Mammary epithelial cell (primary cell): ENCODE results near the gene ZNF761.
"Not testable (repeated sequence)": the region's sequence is repeated elsewhere in the genome, so short reads cannot be mapped to it uniquely, and the experiment has no call there.

Experiments used
- CTCF ChIP-seq, 2 donors: IDR thresholded peaks in 1 of 2; conservative IDR thresholded peaks in 1 of 2; 2 replicates each; pipeline ENCODE4 v1.5.1; 2011 to 2012; ENCODE audit warnings: inconsistent platforms in 2 of 2, low read length in 2 of 2, mild to moderate bottlenecking in 2 of 2, control low read depth in 1 of 2, low read depth in 1 of 2; ENCODE audit not compliant: insufficient read depth in 1 of 2; ENCODE audit errors: extremely low read depth in 1 of 2
- EZH2 ChIP-seq: IDR thresholded peaks from 2 replicates; pipeline ENCODE4 v1.6.1; 2012; ENCODE audit warnings: low read length, inconsistent platforms, borderline replicate concordance

- not testable (repeated sequence) for TF ChIP-seq CTCF (conservative IDR thresholded peaks at IDR 0.05 in 1 of 2, IDR thresholded peaks at IDR 0.05 in 1 of 2; ENCODE audit: extremely low read depth in 1 of 2, insufficient read depth in 1 of 2, low read depth in 1 of 2, low read length in 2 of 2); EZH2
These were observed 43.0 kb downstream of the ZNF761 start for GRCh38 chr19:53474832-53475231.
